IMR-90 (cell line): ENCODE measurements around the gene OR2G2. TPM values are rescaled to one million over a fixed set of nuclear protein-coding genes. Genes with fewer than 3 reads are reported as not detected.

Experiments used
- ATAC-seq: fragments of 200-7000 bp; cut with Tn5 transposase; 2 replicates; pipeline ENCODE4 v1.9.1; 2020; ENCODE audit warnings: low read depth, mild to moderate bottlenecking, moderate library complexity
- BruUV-seq: library from RNA; stranded (reverse); fragments of 400-500 nt; replicated peaks from 2 replicates; lab custom pipeline; 2021; lab: Mats Ljungman, UMichigan
- CTCF ChIA-PET: fragments of 300-600 bp; formaldehyde crosslinking; extraction: SDS; loops from one replicate; lab custom pipeline; 2021; ENCODE audit warnings: antibody characterized with exemption; lab: Yijun Ruan, JAX
- POLR2A ChIA-PET: fragments of 300-600 bp; sonication (Branson Sonifier 250); formaldehyde crosslinking; loops from one replicate; lab custom pipeline; 2022; ENCODE audit warnings: antibody characterized with exemption; ENCODE audit not compliant: unreplicated experiment; lab: Charles Lee
- DNase-seq: peaks from one replicate; pipeline ENCODE4 v3.0.0; 2013
- H2AFZ ChIP-seq: replicated peaks from 2 replicates; pipeline ENCODE3; 2013; ENCODE audit warnings: low read length, mild to moderate bottlenecking; ENCODE audit not compliant: poor library complexity
- H2AK5ac ChIP-seq: 2 replicates; pipeline ENCODE4 v1.6.1; 2013; ENCODE audit warnings: low read depth, low read length, inconsistent platforms
- H2AK9ac ChIP-seq: replicated peaks from 2 replicates; pipeline ENCODE3; 2013; ENCODE audit warnings: mild to moderate bottlenecking, low read depth, low read length, moderate library complexity; ENCODE audit not compliant: poor library complexity
- H2BK120ac ChIP-seq: 2 replicates; pipeline ENCODE4 v1.6.1; 2013; ENCODE audit warnings: low read depth, low read length, inconsistent platforms
- H2BK15ac ChIP-seq: 3 replicates; pipeline ENCODE4 v1.6.1; 2013; ENCODE audit warnings: low read depth, low read length, inconsistent platforms
- H2BK20ac ChIP-seq: 2 replicates; pipeline ENCODE4 v1.6.1; 2013; ENCODE audit warnings: low read depth, mild to moderate bottlenecking, inconsistent platforms, low read length, moderate library complexity
- H2BK5ac ChIP-seq: 2 replicates; pipeline ENCODE4 v1.6.1; 2013; ENCODE audit warnings: mild to moderate bottlenecking, low read depth, low read length, inconsistent platforms; ENCODE audit not compliant: poor library complexity, severe bottlenecking
- H3K14ac ChIP-seq: replicated peaks from 2 replicates; pipeline ENCODE4 v1.6.1; 2013; ENCODE audit warnings: low read depth, low read length, inconsistent platforms
- H3K18ac ChIP-seq: 2 replicates; pipeline ENCODE4 v1.6.1; 2013; ENCODE audit warnings: low read depth, low read length, control low read depth
- H3K23ac ChIP-seq: 2 replicates; pipeline ENCODE4 v1.6.1; 2013; ENCODE audit warnings: low read depth, low read length, inconsistent platforms
- H3K27ac ChIP-seq: 2 replicates; pipeline ENCODE4 v1.5.1; 2013; ENCODE audit warnings: mild to moderate bottlenecking, control low read depth, low read length; ENCODE audit not compliant: insufficient read depth
- H3K27me3 ChIP-seq: 2 replicates; pipeline ENCODE4 v1.6.1; 2013; ENCODE audit warnings: low read length; ENCODE audit not compliant: control insufficient read depth, insufficient read depth
- H3K36me3 ChIP-seq: 2 replicates; pipeline ENCODE4 v1.6.1; 2013; ENCODE audit warnings: low read length, mixed read lengths; ENCODE audit not compliant: control insufficient read depth, insufficient read depth
- H3K4ac ChIP-seq: 2 replicates; pipeline ENCODE4 v1.6.1; 2013; ENCODE audit warnings: low read depth, low read length, inconsistent platforms
- H3K4me1 ChIP-seq: 2 replicates; pipeline ENCODE4 v1.6.1; 2013; ENCODE audit warnings: low read length, mixed read lengths; ENCODE audit not compliant: control insufficient read depth, insufficient read depth
- H3K4me2 ChIP-seq: 2 replicates; pipeline ENCODE4 v1.6.1; 2013; ENCODE audit warnings: low read depth, mild to moderate bottlenecking, control low read depth, low read length, moderate library complexity
- H3K4me3 ChIP-seq: 2 replicates; pipeline ENCODE4 v1.5.1; 2013; ENCODE audit warnings: low read depth, mild to moderate bottlenecking, control low read depth, low read length, moderate library complexity; ENCODE audit not compliant: insufficient read depth
- H3K56ac ChIP-seq: 2 replicates; pipeline ENCODE4 v1.6.1; 2013; ENCODE audit warnings: low read length, inconsistent platforms; ENCODE audit not compliant: insufficient read depth; ENCODE audit errors: extremely low read depth
- H3K79me1 ChIP-seq, 2 experiments: 2 replicates each; pipeline ENCODE4 v1.6.1; 2013; ENCODE audit warnings: low read length in 2 of 2, inconsistent platforms in 1 of 2, low read depth in 1 of 2
- H3K9ac ChIP-seq: 2 replicates; pipeline ENCODE4 v1.6.1; 2013; ENCODE audit warnings: low read depth, low read length, control low read depth
- H3K9me1 ChIP-seq: 2 replicates; pipeline ENCODE4 v1.6.1; 2013; ENCODE audit warnings: low read length, inconsistent platforms; ENCODE audit not compliant: insufficient read depth
- H3K9me3 ChIP-seq: 2 replicates; pipeline ENCODE4 v1.6.1; 2013; ENCODE audit warnings: low read length; ENCODE audit not compliant: control insufficient read depth, insufficient read depth
- H4K20me1 ChIP-seq: 2 replicates; pipeline ENCODE4 v1.6.1; 2013; ENCODE audit warnings: low read length, inconsistent platforms; ENCODE audit not compliant: insufficient read depth
- H4K5ac ChIP-seq: 2 replicates; pipeline ENCODE4 v1.6.1; 2013; ENCODE audit warnings: mild to moderate bottlenecking, low read depth, low read length, control low read depth
- H4K8ac ChIP-seq, 2 experiments: 2 replicates each; pipeline ENCODE4 v1.6.1; 2013; ENCODE audit warnings: low read depth in 2 of 2, low read length in 2 of 2, control low read depth in 1 of 2, inconsistent platforms in 1 of 2
- H4K91ac ChIP-seq: 2 replicates; pipeline ENCODE4 v1.6.1; 2013; ENCODE audit warnings: low read depth, low read length, inconsistent platforms; ENCODE audit not compliant: insufficient read depth
- CEBPB ChIP-seq: IDR thresholded peaks from 2 replicates; pipeline ENCODE4 v1.6.1; 2012; ENCODE audit warnings: low read depth, low read length, improper control_type of control experiment
- MAZ ChIP-seq: IDR thresholded peaks from 2 replicates; pipeline ENCODE4 v1.6.1; 2012; ENCODE audit warnings: low read depth, mild to moderate bottlenecking, low read length, improper control_type of control experiment, moderate library complexity, borderline replicate concordance
- NFE2L2 ChIP-seq: fragments of 150-350 bp; IDR thresholded peaks from 2 replicates; pipeline ENCODE4 v1.6.1; 2016; ENCODE audit warnings: low read depth, mild to moderate bottlenecking, low read length
- RAD21 ChIP-seq: IDR thresholded peaks from 2 replicates; pipeline ENCODE4 v1.6.1; 2012; ENCODE audit warnings: low read length, improper control_type of control experiment
- WGBS, 2 experiments: methylation state at CpG; one replicate each; pipeline versions ENCODE4 v1.1.5 to v1.1.7; 2013; ENCODE audit warnings: missing lambda C conversion rate in 2 of 2; ENCODE audit not compliant: insufficient read length in 1 of 2; ENCODE audit errors: extremely low coverage in 2 of 2; 5-methylcytosine and 5-hydroxymethylcytosine counted together
- dilution Hi-C: fragments of 300-500 bp; cut with HindIII; formaldehyde crosslinking; loops from one replicate; pipeline ENCODE4 v1.14.3; 2018; ENCODE audit warnings: low sequenced_read_pairs; ENCODE audit not compliant: unreplicated experiment
- in situ Hi-C: fragments of 300-500 bp; cut with MboI; formaldehyde crosslinking; loops from 3 replicates; pipeline ENCODE4 v1.14.3; 2019; ENCODE audit warnings: low sequenced_read_pairs, inconsistent platforms, mixed read lengths
- intact Hi-C: fragments of 100-400 bp; cut with micrococcal nuclease; formaldehyde crosslinking; loops from 2 replicates; pipeline ENCODE4 v1.10.0; 2022
- polyA plus RNA-seq, 3 experiments: library from polyadenylated mRNA; depleted of rRNA; stranded (reverse); fragments of >200 nt; gene quantifications; 2 replicates each; pipeline ENCODE4 v1.2.3, GENCODE V29; 2012; ENCODE audit warnings: low replicate concordance in 1 of 3
- total RNA-seq: library from RNA; depleted of rRNA; stranded (reverse); fragments of >200 nt; gene quantifications from 2 replicates; pipeline ENCODE4 v1.2.3, GENCODE V29; 2012

Gene OR2G2
- total and polyA plus RNA-seq, 2 of the 4 experiments (the other 2 are of a cell fraction): not detected

DNA sequence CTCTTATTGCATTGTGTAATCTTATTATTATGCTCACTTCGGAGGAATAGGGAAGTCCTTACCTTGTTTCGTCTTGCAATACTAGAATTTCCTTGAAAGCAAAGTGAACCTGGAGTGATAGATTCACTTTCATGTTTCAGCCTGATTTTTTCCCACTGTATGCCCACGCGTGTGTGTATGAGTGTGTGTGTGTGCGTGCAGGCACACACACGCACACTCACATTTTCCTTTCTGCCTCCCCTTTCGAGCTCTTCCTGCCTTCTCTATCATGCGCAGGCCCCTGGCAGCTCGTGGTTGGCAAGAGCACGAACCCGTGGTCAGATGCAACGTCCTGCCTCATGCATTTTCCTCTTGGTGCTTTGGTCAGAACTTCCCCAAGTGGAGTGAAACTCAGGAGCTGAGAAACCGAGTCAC lies 39.4 kb upstream of the OR2G2 start, which contains the start of gene GCSAML:
GCSAML (plus strand) TSS at position 366 of the 414 bp plus-strand sequence. CDS start 58 bp downstream, outside the sequence.
- in situ Hi-C loops: no loop called here

More for the DNA sequence above, 39.4 kb upstream of the OR2G2 start, which contains the start of gene GCSAML:
- BruUV-seq: no TSS peak
- Histone ChIP-seq H2BK15ac (no peak within 1 kb of the TSS), H3K56ac (no peak within 1 kb of the TSS), H4K5ac (no peak within 1 kb of the TSS), H3K4ac (no peak within 1 kb of the TSS), H4K8ac (no peak within 1 kb of the TSS), H3K23ac (no peak within 1 kb of the TSS), H2AFZ (no peak within 1 kb of the TSS), H3K9me1 (no peaks in the 10 kb centered on the region), H3K18ac (no peak within 1 kb of the TSS), H3K79me1 (no peaks in the 10 kb centered on the region), H3K27ac (no peak within 1 kb of the TSS), H2BK120ac (no peak within 1 kb of the TSS), H3K9me3 (peaks cover 7% of the 10 kb centered on the region), H3K14ac (no peak within 1 kb of the TSS), H2AK9ac (no peak within 1 kb of the TSS), H3K27me3 (no peaks in the 10 kb centered on the region), H2AK5ac (no peak within 1 kb of the TSS), H2BK5ac (no peak within 1 kb of the TSS), H4K20me1 (no peaks in the 10 kb centered on the region), H4K91ac (no peak within 1 kb of the TSS), H3K9ac (no peak within 1 kb of the TSS), H3K4me3 (no peak within 1 kb of the TSS), H3K4me1 (no peaks in the 10 kb centered on the region), H3K4me2 (no peak within 1 kb of the TSS), H2BK20ac (no peak within 1 kb of the TSS), H3K36me3 (no peaks in the 10 kb centered on the region)
- CTCF ChIA-PET: no interaction called here
- WGBS, 2 experiments: 52% methylated on average over 5 of the region's 13 CpGs; no CpG with 5 or more reads in 1 of the 2 experiments
- intact Hi-C loops (no loop called here), dilution Hi-C loops (no loop called here)
- ATAC-seq (no peak), DNase-seq (no peak)
- POLR2A ChIA-PET: no interaction called here
- TF ChIP-seq RAD21: no peak
- TF ChIP-seq NFE2L2: no peak
- no peak for TF ChIP-seq MAZ
- TF ChIP-seq CEBPB: 0 out of 2 replicates have a peak, but pooled peaks have one; percentile 1
